GM18909 (cell line): Measurements from ENCODE around the gene PARD3.
"Not testable (repeated sequence)": the region's sequence is repeated elsewhere in the genome, so short reads cannot be mapped to it uniquely, and the experiment has no call there.

Experiments used
- ATAC-seq: cut with Tn5 transposase; IDR thresholded peaks from one replicate; pipeline ENCODE4 v1.9.1; 2021; ENCODE audit warnings: mild to moderate bottlenecking; ENCODE audit not compliant: unreplicated experiment, poor library complexity

The PARD3 gene

DNA sequence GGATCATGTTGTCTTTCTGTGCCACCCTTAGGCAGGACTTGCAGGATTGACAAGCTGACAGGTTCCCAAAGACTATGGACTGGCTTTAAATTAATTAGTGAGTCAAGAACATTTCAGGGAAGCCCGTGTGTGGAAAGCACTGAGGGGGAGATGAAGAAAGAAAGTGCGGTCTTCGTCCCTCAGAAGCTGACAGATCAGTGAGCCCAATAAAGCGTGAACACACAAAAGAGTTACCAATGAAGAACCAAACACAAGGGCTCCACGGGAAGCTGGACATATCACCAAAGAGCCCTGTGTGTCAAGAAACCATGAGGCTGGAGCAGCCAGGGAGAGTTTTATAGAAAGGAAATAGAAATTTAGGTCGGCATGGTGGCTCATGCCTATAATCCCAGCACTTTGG, 725.8 kb downstream of the PARD3 start:
- ATAC-seq = no peak

DNA sequence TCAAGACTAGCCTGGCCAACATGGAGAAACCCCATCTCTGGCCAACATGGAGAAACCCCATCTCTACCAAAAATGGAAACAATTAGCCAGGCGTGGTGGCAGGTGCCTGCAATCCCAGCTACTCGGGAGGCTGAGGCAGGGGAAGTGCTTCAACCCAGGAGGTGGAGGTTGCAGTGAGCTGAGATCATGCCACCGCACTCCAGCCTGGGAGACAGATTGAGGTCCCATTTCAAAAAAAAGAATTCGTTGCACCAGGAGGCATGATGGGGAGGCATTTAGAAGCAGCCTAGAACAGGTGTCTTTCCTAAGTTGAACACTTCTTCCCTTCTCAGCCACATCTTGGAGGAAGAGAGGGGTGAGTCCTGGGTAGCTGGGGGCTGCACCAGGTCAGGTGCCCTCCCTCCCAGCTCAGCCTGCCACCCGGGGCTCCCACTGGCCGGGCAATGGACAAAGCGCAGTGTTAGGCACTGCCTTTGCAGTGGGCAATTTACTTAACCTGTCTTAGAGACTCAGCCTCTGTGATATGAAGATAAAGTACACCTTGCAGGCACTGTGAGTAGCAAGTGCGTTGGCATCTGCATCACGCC, 726.8 kb downstream of the PARD3 start:
- ATAC-seq = no peak

DNA sequence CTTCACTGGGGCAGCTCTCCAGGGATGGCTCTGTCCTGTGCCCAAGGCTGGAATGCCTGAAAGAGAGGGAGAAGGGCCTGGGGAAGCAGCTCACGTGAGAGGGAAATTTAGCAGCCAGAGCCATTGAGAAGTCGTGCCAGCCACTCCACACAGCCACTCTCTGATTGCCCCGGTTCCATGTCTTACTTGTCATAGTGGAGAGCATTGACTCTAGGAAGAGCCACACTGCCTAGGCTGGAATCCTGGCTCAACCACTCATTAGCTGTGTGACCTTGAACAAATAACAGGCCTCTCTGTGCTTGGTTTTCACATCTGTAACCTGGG, 728.0 kb downstream of the PARD3 start:
- ATAC-seq = no peak

DNA sequence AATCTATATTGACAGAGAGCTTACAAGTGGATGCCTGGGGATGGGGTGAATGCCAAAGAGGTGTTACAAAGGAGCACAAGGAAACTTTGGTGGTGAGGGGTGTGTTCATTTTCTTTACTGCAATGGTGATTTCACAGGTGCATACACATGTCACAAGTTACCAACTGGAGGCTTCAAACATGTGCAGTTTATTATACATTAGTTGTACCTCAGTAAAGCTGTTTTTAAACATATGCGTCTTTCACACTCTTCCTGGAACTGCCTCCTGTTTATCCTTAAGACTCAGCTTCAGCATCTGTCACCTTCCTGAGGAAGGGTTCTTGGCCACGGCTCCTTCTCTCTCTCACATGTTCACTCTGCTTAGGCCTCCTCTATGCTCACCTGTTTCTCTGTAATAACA, 731.5 kb downstream of the PARD3 start:
- ATAC-seq = no peak

DNA sequence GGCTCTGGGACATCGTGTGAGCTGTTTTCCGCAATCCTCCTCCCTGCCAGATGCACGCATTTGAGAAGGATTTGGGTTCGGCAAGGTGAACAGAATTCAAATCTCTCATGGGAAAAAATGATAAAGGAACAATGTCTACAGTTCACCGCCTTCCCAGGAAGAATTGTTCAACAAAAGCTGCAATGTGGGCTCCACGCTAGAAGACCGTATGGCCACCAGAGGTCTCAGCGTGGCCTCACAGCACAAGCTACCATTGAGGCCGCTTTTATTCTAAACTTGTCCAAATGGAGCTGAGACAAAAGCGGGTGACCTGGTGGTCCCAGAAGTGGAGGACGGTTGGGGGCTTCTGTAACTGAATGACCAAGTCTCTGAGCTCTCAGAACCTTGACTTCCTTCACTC, 733.1 kb downstream of the PARD3 start:
- no peak for ATAC-seq

DNA sequence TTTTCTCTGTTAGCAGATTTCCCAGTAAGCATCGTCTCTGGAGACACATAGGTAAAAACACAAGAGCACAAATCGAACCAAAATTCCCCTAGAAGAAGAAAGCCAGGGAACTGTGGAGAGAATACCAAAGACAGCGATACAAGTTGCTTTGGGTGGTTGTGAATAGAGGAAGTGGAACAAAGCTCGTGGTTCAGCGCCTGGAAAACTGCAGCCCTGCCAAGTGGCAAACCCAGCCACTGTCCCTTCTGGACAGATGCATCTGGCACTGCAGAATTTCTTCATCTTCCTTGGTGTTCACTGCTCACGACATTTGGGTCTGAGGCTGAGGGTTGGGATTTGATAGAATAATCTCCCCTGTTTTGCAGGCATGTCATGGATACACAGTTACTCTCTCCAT, 733.8 kb downstream of the PARD3 start:
- no peak for ATAC-seq

DNA sequence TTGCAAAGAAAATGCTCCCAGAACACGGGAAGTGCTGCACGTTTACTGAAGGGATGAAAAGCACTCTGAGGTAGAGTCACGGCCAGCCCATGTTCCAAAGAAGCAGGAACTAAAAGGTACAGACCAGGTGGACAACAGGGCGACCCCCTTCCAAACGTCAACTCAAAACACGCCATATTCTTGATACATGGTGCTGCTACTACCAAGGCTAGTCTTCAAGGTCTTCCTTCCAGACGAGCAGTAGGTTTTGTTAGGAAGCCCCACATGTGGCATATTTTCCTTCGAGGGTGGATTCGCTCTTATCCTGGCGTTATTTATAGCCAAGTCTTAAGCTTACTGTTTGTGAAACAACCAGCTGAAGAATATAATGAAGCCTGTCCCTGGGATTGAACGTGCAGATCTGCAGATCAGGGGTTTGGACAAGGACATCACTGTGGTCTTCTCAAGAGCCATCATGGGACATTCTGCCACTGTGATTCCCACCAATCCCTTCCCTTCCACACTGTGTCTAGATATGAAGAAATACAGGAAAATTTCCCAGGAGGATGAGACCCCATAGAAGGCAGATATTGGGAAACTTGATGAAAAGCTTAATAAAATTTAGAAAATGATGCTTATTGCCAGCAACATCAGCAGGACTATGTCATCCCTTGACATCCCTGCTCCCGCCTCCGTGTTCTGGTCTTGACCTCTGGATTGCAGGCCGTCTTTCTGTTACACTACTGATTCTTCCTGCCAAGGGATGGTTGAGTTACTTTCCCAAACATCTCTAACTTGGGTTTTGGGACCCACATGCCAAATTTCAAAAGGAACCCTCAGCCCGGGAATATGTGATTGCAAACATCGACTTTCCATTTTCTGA, 734.4 kb downstream of the PARD3 start:
- no peak for ATAC-seq

DNA sequence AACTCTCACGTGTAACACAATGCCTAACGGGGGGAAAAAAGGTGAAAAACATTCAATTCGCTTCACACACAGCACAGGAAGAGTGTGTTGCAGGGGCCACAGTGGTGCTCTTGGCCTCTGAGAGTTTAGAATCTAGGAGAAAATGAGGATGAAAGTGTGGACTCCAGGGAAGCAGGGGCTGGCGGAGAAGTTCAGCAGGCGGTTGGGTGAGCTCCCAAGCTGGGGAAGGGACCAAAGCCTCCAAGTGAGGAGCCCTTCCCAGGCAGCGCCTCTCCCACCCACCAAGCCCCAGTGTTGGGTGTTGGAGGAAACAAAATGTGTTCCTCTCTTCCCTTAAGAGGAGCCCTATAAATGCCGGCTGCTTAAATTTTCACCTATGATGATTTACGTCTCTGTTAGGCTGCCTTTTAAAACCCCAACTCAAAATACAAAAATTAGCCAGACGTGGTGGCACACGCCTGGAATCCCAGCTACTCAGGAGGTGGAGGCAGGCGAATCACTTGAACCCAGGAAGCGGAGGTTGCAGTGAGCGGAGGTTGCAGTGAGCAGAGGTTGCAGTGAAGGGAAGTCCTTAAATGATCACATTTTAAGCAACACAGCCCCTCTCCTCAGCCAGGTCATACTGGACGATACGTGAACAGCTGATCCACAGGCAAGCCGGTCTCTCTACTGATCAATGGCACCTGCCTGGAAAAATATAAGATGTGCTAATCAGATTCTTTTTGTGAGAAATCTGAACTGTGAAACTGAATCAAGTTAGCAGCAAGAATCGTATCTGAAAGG, 735.2 kb downstream of the PARD3 start:
- ATAC-seq = no peak

DNA sequence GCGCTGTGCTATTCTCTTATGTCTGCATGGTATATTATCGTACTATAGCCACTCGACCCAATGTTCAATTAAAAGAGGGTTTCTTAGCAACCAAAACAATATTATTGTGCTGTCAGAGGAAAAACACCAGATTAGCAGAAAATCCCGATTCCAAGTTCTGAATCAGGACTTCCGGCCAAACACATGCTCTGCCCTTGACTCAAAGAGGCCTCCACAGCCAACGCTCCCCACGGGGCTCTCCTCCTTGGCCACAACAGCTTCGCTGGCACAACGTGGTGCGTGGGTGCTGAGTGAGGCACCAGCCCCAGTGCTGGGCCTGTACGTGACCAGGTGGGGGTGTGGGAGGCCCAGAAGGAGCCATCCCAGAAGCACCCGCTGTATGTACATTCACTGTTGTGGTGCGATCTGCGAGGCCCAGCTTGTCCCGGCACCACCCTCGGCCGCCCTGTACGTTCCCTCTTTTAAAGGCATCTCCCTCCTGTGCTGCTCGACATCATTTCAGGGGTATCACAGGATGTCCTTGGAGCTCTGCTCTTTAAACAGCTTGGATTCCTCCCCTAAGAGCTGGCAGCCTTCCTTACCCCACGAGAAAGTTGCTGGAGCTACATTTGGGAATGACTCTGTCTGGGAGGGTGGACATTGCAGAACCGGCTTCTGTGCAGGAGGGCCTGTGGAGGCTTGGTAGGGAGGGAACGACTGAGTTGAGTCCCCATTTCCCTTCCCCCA, 736.2 kb downstream of the PARD3 start:
- no peak for ATAC-seq

DNA sequence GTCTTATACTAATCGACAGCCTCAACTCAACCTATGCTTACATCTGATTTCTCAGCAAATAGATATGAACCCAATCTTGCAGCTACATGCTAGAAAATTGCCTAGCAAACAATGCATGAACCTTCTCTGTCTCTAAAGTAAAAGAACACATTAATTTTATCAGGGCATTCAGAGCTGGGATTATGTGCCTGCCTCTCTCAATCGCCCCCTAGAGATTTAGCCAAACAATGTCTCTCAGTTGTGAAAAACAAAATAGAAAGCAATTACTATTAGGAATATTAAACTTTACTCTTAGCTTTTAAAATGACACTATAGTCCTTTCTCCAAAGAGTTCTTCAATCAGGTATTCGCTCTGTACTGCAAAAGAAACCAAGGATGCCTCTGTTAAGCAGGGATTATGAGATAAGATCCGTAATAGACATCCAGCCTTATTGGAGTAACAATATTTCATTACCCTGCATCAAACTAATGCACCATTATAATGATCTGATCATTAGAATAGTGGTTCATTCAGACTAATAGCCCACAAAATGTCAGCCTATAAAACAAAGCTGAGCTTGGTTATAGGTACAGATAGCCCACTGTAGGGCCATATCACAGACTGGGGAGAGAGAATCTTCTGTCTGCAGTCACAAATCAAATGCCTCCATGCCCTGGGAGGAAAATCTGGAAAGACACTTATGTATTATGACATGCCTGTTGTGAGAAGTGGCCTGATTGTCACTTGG, 736.9 kb downstream of the PARD3 start:
- ATAC-seq = no peak

DNA sequence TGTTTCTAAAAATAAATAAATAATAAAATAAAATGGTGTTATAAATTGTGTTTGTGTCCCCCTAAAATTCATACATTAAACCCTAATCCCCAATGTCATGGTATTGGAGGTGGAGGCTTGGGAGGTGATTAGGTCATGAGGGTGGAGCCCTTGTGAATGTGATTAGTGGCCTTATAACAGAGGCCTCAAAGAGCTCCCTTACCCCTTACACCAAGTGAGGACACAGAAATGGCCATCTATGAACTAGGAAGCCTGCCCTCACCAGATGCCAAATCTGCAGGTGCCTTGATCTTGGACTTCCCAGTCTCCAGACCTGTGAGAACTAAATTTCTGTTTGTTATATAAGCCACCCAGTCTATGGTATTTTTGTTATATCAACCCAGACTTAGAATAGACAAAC, 738.7 kb downstream of the PARD3 start:
- ATAC-seq = no peak

DNA sequence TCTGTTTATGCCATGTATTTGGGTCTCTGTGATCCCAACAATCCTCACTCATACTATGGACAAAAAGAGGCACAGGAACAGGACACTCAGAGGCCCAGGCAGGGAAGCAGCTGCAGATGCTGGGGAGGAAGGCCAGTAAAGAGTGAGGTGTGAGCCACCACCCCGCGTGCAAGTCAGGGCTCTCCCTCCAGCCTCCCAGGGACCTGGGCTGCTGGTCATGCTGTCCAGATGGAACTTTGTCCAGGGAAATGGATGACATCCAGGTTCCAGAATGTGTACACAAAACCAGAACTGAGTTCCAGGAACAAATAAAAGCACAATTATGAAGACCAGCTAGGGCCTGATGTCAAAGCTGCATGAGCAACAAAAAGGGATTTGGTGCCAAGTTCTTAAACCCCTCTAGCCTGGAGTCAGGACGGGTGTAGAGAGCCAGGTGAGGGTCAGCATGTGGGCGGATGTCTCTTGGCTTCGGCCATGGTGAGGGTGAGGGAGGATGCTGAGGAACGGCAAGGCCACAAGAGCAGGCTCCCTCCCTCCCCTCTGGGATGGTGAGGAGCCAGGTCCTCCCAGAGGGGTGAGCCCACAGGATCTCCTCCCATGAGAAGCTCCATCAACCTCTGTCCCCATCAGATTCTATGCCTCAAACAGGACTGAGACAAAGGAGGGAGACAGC, 739.7 kb downstream of the PARD3 start:
- no peak for ATAC-seq

DNA sequence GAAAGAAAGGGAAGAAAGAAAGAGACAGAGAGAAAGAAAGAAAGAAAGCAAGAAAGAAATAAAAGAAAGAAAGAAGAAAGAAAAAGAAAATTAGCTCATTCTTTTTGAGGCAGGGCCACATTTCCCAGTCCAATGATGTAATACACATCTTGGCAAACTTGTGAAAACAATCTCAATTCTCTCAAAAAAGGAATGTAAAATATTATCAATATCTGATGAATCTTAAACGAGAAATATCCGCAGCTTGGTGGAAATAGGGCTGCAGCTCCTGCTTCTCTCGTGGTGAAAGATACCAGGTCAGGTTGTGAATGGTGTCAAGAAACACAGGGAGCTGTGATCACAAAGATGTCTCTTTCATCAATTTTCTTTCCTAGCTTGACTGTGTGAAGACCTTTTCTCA, 741.0 kb downstream of the PARD3 start:
- ATAC-seq = no peak

DNA sequence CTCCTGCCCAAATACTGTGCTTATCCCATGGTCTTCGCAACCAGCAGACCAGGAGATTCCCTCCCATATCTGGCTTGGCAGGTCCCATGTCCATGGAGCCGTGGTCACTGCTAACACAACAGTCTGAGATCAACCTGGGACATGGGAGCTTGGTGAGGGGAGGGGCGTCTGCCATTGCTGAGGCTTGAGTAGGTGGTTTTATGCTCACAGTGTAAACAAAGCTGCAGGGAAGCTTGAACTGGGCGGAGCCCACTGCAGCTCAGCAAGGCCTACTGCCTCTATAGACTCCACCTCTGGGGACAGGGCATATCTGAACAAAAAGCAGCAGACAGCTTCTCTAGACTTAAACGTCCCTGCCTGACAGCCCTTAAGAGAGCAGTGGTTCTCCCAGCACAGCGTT, 747.4 kb downstream of the PARD3 start:
- not testable (repeated sequence) for ATAC-seq

DNA sequence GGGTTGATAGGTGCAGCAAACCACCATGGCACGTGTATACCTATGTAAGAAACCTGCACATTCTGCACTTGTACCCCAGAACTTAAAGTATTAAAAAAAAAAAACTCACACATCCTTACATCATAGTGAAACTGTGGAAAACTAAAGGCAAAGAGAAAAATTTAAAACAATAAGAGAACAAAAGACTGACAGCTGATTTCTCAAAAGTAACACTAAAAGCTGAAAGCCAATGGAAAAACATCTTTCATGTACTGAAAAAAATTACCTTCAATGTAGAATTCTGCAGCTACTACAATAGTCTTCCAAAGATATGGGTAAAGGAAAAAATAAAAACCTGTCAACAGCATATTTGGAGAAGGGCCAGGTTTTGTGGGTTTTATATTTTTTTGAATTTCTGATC, 751.5 kb downstream of the PARD3 start:
- no peak for ATAC-seq

DNA sequence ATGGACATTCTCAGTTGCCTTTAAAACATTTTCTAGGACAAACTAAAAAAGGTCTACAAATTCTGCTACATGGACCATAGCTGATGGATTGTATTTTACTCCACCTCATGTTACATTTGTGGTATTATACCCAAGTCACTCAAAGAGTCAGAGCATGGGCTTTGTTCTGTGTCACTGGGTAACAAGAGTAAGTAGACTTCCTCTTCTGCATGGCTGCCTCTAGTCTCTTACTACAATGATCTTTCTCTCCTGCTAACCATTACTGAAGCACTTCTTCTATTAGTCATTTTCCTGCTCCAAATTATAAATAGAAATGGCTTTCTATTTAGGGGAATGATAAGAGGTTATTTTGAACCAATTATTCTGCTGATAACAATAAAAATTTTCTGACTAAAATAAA, 753.3 kb downstream of the PARD3 start:
- ATAC-seq = no peak
